AG04450 (cell line): ENCODE data around the gene GRIN1. TPM values are rescaled to one million over a fixed set of nuclear protein-coding genes. Genes with fewer than 3 reads are reported as not detected.

Experiments used
- CTCF ChIA-PET: fragments of 300-600, 350-600 bp; formaldehyde crosslinking; extraction: SDS; loops from one replicate; lab custom pipeline; 2022; ENCODE audit warnings: antibody characterized with exemption, inconsistent platforms; lab: Charles Lee
- POLR2A ChIA-PET: fragments of 350-600 bp; formaldehyde crosslinking; extraction: SDS; loops from one replicate; lab custom pipeline; 2021; ENCODE audit warnings: antibody characterized with exemption, inconsistent platforms; lab: Yijun Ruan, JAX
- DNase-seq: peaks from one replicate; pipeline ENCODE4 v3.0.0-alpha.2; 2011; ENCODE audit warnings: low read depth, low spot score
- H3K27ac ChIP-seq: one replicate; pipeline ENCODE4 v1.5.1; 2012; ENCODE audit warnings: low read depth, low read length, control low read depth
- H3K27me3 ChIP-seq: one replicate; pipeline ENCODE4 v1.6.0; 2012; ENCODE audit warnings: low read length; ENCODE audit not compliant: control insufficient read depth, insufficient read depth
- H3K4me3 ChIP-seq: 2 replicates; pipeline ENCODE4 v1.5.1; 2011; ENCODE audit warnings: mild to moderate bottlenecking, low read depth, low read length, control low read depth
- H3K9me3 ChIP-seq: 2 replicates; pipeline ENCODE4 v1.5.1; 2012; ENCODE audit warnings: low read length; ENCODE audit not compliant: control insufficient read depth, insufficient read depth
- CTCF ChIP-seq: IDR thresholded peaks from 2 replicates; pipeline ENCODE4 v1.5.1; 2011; ENCODE audit warnings: low read depth, low read length, control low read depth, inconsistent platforms
- polyA plus RNA-seq: library from polyadenylated mRNA; depleted of rRNA; stranded (reverse); fragments of >200 nt; gene quantifications from 2 replicates; pipeline ENCODE4 v1.2.3, GENCODE V29; 2011

Gene GRIN1
- polyA plus RNA-seq, 1 experiment = not detected

GRCh38 chr9:137179761-137180160, 40.8 kb downstream of the GRIN1 start:
- Histone ChIP-seq H3K4me3 (no peak overlapping the region), H3K27ac (no peak overlapping the region), H3K27me3 (no peaks in the 10 kb centered on the region), H3K9me3 (no peaks in the 10 kb centered on the region)
- ChIA-PET CTCF (no interaction called here), POLR2A (interaction anchor here (1.2 kb wide), 3 partner anchors 9 to 61 kb away, joined by 3 read pairs; partner anchors contain the start of gene TUBB4B)
- TF ChIP-seq CTCF = no peak
- DNase-seq = no peak

GRCh38 chr9:137180491-137180890, 41.5 kb downstream of the GRIN1 start:
- Histone ChIP-seq H3K4me3 (no peak overlapping the region), H3K27ac (no peak overlapping the region), H3K9me3 (no peaks in the 10 kb centered on the region), H3K27me3 (no peaks in the 10 kb centered on the region)
- CTCF ChIA-PET = no interaction called here
- DNase-seq = no peak
- POLR2A ChIA-PET = interaction anchor here (1.2 kb wide), 2 partner anchors 8 to 60 kb away, joined by 3 read pairs; partner anchors contain the start of gene TUBB4B
- no peak for TF ChIP-seq CTCF

GRCh38 chr9:137181680-137182079, 42.7 kb downstream of the GRIN1 start:
- POLR2A ChIA-PET = interaction anchor here (1.4 kb wide), 1 partner anchor 59 kb away, joined by 6 read pairs; the partner anchor contains the start of gene TUBB4B
- no peaks in the 10 kb centered on the region for H3K27me3 ChIP-seq
- CTCF ChIA-PET = no interaction called here

GRCh38 chr9:137182836-137183235, 43.9 kb downstream of the GRIN1 start:
- no peak for DNase-seq
- ChIA-PET POLR2A (interaction anchor here (1.4 kb wide), 1 partner anchor 58 kb away, joined by 6 read pairs; the partner anchor contains the start of gene TUBB4B), CTCF (no interaction called here)
- H3K4me3 ChIP-seq = no peak overlapping the region
- no peaks in the 10 kb centered on the region; the same call in 1 of the 2 replicates for H3K9me3 ChIP-seq
- no peak for TF ChIP-seq CTCF
- no peak overlapping the region for H3K27ac ChIP-seq
- H3K27me3 ChIP-seq = no peaks in the 10 kb centered on the region

More at GRCh38 chr9:137181680-137182079, 42.7 kb downstream of the GRIN1 start:
- no peaks in the 10 kb centered on the region for H3K9me3 ChIP-seq
- H3K4me3 ChIP-seq = no peak overlapping the region
- H3K27ac ChIP-seq = no peak overlapping the region
- TF ChIP-seq CTCF = no peak
- DNase-seq = no peak

GRCh38 chr9:137183980-137184595, 45.1 kb downstream of the GRIN1 start:
- Histone ChIP-seq H3K27ac (no peak overlapping the region), H3K9me3 (no peaks in the 10 kb centered on the region; the same call in 1 of the 2 replicates), H3K27me3 (no peaks in the 10 kb centered on the region), H3K4me3 (no peak overlapping the region)
- ChIA-PET CTCF (no interaction called here), POLR2A (no interaction called here)
- DNase-seq = no peak
- TF ChIP-seq CTCF = no peak
